ENCODE results near the gene C1GALT1.
A peak's percentile ranks its signal among the peaks of the same experiment; 100 is the strongest.
"Not testable (repeated sequence)": the region's sequence is repeated elsewhere in the genome, so short reads cannot be mapped to it uniquely, and the experiment has no call there.

Gene C1GALT1

GRCh38 chr7:7182156-7183060 is at the start of gene C1GALT1:
C1GALT1 (plus strand) TSS chr7:7182544; CDS start chr7:7234320, 51,776 bp downstream.
- DNase-seq: peak; percentile 98

GRCh38 chr7:7134046-7134445 is 48.3 kb upstream of the C1GALT1 start:
- DNase-seq: no peak

GRCh38 chr7:7135074-7135473 is 47.3 kb upstream of the C1GALT1 start:
- no peak for DNase-seq

GRCh38 chr7:7135924-7136323 is 46.4 kb upstream of the C1GALT1 start:
- not testable (repeated sequence) for DNase-seq

GRCh38 chr7:7136466-7137381 is 45.6 kb upstream of the C1GALT1 start:
- DNase-seq: no peak

DNA sequence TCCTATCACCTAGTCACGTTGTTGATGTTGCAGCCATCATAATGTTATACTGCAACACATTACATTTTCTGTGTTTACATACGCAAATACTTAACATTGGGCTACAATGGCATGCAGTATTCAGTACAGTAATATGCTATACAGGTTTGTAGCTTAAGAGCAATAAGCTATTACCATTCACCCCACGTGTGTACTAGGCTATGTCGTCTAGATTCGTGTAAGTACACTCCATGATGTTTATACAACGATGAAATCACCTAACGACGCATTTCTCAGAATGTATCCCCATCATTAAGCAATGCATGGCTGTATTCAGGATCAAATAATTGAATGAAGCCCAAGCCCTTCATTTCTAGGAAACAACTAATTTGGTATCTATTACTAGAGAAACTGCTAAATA is 43.4 kb upstream of the C1GALT1 start:
- DNase-seq: no peak

DNA sequence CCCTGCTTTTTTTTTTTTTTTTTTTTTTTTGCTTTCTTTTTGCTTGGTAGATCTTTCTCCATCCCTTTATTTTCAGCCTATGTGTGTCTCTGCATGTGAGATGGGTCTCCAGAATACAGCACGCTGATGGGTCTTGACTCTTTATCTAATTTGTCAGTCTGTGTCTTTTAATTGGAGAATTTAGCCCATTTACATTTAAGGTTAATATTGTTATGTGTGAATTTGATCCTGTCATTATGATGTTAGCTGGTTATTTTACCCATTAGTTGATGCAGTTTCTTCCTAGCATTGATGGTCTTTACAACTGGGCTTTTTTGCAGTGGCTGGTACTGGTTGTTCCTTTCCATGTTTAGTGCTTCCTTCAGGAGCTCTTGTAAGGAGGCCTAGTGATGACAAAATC is 38.9 kb upstream of the C1GALT1 start:
- not testable (repeated sequence) for DNase-seq

DNA sequence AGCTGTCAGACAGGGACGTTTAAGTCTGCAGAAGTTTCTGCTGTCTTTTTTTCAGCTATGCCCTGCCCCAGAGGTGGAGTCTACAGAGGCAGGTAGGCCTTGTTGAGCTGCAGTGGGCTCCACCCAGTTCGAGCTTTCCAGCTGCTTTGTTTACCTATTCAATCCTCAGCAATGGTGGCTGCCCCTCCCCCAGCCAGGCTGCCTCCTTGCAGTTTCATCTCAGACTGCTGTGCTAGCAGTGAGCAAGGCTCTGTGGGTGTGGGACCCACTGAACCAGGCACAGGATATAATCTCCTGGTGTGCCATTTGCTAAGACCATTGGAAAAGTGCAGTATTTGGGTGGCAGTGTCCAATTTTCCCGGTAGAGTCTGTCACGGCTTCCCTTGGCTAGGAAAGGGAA is 37.2 kb upstream of the C1GALT1 start:
- not testable (repeated sequence) for DNase-seq

DNA sequence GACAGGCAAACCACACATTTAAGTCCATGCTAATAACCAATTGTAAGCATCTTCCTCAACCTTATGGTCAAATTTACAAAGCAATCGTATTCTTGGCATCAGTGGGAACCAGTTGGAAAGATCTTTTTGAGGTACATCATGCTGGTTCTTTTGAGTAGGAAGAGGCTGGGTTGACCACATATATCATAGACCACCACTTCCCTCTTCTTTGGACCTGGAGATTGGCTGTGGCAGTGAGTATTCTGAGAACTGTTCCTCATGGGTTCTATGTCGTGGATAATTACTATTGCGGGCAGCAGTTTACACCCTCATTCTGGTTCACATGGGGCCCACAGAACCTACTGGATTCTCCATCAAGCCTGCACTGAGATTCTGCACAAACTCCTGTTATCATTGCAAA is 35.5 kb upstream of the C1GALT1 start:
- no peak for DNase-seq

DNA sequence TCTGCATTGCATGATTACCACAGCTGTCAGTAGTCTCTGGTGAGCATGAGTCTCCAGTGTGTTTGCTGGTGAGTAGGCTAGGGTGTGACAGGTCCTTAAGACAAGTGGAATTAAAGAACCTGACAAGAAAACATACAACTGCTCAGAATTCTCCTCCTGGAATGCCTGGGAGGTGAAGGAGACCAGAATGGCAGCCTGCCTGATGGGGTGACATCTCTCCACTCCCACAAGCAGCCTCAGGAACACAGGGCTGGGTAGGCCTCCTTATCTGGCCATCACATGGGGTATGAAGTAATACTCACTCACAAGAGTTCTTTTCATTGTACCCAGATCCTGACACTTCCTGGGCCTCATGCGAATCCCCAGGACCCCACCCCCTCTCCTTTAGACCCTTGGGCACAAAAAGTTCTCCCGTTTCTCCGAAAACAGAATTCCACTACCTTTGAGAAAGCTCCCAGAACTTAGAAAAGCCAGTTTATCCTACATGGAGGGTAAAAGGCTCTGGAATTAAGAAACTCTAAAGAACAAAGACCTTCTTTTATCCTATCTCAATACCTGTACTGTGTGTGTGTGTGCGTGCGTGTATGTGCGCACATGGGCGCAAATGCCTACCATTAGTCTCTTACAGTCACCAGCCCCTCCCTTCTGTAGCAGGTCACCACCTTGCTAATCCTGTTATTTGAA is 33.4 kb upstream of the C1GALT1 start:
- no peak for DNase-seq

GRCh38 chr7:7151285-7151684 is 31.1 kb upstream of the C1GALT1 start:
- DNase-seq: no peak

DNA sequence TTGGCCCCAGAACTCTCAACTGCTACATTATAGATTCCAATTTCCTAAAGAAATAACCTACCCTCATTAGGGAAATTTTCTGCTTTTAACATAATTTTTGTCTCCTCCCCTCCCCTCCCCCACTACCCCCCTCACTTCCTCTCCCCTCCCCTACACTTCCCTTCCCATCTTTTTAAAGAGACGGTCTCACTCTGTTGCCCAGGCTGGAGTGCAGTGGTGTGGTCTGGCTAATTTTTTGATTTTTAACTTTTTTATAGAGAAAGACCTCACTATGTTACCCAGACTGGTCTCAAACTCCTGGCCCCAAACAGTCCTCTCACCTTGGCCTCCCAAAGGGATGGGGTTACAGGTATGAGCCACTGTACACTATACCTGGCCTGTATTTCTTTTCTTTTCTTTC is 30.5 kb upstream of the C1GALT1 start:
- DNase-seq: no peak

- DNase-seq: no peak
Measured at GRCh38 chr7:7152315-7152714, 30.0 kb upstream of the C1GALT1 start.

- not testable (repeated sequence) for DNase-seq
Measured at GRCh38 chr7:7154355-7154754, 28.0 kb upstream of the C1GALT1 start.

DNA sequence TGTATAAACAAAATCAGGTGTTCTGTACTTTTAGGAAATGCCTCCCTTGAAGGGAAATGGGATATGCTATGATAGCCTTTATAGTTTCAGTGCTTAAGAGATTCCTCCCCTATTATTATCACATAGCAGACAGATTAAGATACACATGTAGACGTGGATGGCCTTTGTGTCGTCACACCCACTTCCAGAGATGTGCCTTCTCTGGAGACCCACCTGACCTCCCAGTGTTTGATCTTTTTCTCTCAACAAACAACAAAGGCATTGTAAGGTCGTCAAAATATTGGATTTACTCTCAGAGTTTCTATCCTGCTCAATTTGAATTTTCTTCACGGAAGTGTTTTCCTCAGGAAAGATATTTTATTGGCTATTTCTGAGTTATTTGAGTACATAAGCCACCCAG is 25.7 kb upstream of the C1GALT1 start:
- no peak for DNase-seq

DNA sequence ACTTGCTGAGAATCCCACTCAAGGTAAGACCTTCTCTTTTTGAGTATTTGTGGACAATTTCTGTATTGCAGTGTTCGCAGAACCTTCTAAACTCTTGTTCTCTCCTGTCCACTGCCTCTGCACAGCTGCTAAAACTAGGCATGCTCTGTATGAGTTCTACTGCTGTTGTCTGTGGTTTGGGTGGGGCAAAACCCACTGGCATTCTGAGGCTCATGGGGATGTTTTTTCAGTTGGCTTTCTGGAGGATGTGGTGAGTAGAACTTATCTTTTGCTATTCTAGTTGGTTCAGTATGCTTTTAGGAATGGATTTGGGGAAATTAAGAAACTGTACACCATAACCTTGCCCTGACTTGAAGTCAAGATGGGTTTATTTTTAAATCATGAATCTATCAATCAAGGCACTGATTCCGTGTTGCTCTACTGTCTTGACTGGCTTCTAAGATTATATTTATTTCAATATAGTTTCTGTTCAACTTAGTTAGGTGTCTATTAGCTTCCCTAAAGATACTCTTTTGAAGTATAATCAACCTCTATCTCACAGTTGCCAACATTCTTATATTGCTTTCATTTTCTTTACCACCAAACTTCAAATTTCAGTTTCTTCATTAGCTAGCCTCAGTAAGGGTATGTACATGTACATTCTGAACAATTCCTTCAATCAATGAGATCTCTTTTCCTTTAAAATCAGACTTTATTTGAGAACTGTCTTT is 25.0 kb upstream of the C1GALT1 start:
- DNase-seq: peak; percentile 59 to 79

DNA sequence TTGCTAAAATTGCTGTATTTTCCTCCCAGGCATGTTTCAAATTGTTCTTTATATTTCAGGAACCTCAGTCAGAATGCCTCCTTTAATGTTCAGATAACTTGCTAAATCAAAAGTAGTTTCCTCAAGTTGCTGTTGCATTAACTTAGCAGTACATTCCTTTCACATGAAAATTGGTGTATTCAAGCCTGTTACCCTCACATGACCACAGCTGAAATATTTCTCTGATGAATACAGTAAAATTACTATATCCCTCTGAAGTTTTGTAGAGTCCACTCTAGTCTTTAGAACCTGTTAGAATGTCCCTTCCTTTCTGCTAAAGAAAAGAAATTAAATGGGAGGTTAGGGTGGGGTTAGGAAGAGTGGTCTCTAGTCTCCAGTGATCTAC is 24.5 kb upstream of the C1GALT1 start:
- DNase-seq: no peak

DNA sequence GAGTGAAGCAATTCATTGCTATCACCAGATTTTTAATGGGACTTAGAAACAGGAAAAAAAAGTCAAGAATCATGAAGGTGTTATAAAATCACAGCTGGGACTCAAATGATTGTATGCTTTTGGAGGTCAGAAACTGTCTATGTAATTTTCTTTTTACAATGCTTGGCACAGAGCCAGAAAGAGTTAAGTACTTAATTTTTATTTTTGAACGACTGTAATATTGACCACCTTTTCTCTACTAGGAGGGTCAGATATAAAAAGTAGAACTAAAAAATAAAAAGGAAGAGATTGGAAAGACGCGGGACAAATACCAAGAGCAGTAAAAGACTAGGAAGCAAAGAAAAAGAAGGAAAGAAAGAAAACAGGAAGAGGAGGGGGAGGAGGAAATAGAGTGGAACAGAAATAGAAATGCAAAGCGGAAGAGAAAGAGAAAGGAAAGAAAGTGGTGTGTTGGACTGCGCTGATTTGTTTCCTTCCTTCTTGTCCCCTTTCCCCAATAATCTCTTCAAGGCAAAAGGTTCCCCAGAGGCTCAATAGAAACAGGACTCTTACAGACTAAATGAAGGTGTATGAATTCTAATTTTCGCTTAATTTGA is 23.2 kb upstream of the C1GALT1 start:
- DNase-seq: no peak

GRCh38 chr7:7164591-7164990 is 17.8 kb upstream of the C1GALT1 start:
- no peak for DNase-seq

- no peak for DNase-seq
Measured at GRCh38 chr7:7165372-7165771, 17.0 kb upstream of the C1GALT1 start.

DNA sequence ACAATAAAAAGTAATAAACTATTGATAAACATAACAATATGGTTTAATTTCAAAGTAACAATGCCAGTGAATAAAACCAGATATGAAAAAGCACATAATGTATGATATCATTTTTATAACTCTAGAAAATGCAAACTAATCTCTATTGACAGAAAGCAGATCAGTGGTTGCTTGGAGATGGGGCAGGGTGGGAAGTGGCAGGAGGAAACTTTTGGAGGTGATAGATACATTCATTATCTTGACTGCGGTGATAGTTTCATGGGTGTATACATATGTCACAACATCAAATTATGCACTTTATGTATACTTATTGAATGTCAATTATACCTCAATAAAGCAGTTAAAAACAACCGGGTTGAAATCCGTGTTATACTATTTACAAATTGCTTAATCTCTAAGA is 16.0 kb upstream of the C1GALT1 start:
- no peak for DNase-seq

GRCh38 chr7:7169296-7169695 is 13.0 kb upstream of the C1GALT1 start:
- DNase-seq: no peak
